ENCODE results near the gene SMTN. TPM values are rescaled to one million over a fixed set of nuclear protein-coding genes. Genes with fewer than 3 reads are reported as not detected.

Gene SMTN
- total and polyA plus RNA-seq, 10 of the 15 experiments (the other 5 are each of a cell fraction or from before 2014, with no cell fraction given) = 0.92 to 21.9 (median 4.8) TPM

DNA sequence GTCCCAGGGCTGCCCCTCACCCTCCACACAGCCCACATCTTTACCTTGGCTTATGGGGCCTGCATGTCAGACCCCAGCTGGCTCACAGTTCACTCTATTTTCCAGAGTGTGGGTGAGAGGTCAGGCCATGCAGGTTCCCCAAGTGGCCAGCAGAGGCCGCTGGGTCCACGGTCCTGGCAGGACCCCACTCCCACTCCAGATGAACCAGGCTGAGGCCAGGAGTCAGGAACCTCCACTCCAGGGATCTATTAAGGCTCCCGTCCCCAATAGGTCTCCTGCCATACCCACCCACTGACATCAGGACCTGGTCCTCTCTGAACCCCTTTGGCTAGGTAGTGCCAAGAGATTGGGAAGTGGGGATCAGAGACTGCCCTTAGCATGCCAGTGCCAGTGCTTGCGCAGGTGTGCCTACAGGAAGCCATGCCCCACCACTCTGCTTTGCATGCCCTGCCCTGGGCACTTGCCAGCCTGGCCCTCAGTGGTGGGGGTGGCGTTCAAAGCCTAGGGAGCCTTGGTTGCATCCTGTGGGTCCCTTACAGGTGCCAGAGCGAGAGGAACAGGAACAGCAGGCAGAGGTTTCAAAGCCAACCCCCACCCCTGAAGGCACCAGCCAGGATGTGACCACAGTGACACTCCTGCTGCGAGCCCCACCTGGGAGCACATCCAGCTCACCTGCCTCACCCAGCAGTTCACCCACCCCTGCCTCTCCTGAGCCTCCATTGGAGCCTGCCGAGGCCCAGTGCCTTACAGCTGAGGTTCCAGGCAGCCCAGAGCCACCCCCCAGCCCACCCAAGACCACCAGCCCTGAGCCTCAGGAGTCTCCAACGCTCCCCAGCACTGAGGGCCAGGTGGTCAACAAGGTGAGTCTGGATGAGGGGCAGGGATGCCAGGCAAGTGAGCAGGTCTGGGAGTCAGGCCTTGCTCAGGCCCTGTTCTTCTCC, 8.3 kb downstream of the SMTN start:
- Histone ChIP-seq H3K4me2 (ENCODE audit: control insufficient read depth, insufficient read depth) (no peak overlapping the region), H3K4me1 (ENCODE audit: control insufficient read depth, insufficient read depth, low read length) (peaks cover 3% of the 10 kb centered on the region), H3K27me3 (replicated peaks in 1 of 2; ENCODE audit: control insufficient read depth in 2 of 2, insufficient read depth in 2 of 2, low read length in 1 of 2) (no peaks in the 10 kb centered on the region), H2AFZ (ENCODE audit: control insufficient read depth, low read depth, low read length) (peak overlapping the region; percentile 17; the same call in 1 of the 2 replicates), H4K20me1 (ENCODE audit: control insufficient read depth, insufficient read depth) (no peaks in the 10 kb centered on the region), H3K9me3 (replicated peaks; ENCODE audit: control insufficient read depth, insufficient read depth, low read length) (no peaks in the 10 kb centered on the region), H3K4me3 (no peak overlapping the region), H3K79me2 (ENCODE audit: control insufficient read depth, insufficient read depth, low read length) (peaks cover 2% of the 10 kb centered on the region), H3K27ac (ENCODE audit: control insufficient read depth, insufficient read depth) (no peak overlapping the region), H3K36me3 (ENCODE audit: control insufficient read depth in 2 of 2, insufficient read depth in 2 of 2, low read length in 1 of 2) (peaks cover 0 to 10% of the 10 kb centered on the region in 2 experiments; a peak in 2 of 4 replicates), H3K9ac (ENCODE audit: control insufficient read depth, insufficient read depth, low read length) (no peak overlapping the region)
- SMC1A ChIA-PET (ENCODE audit: uncharacterized antibody, unreplicated experiment) = no interaction called here
- BruUV-seq (replicated peaks) = no TSS peak
- POLR2A ChIA-PET = no interaction called here
- in situ Hi-C loops (cut with MboI) = no loop called here
- CTCF ChIA-PET = interaction anchor here (0.6 to 1.7 kb wide), 5 partner anchors 170 to 494 kb away, joined by 3 to 5 read pairs (median 4); no protein-coding TSS in a partner anchor
- TF ChIP-seq SMC3 (IDR thresholded peaks at IDR 0.05; ENCODE audit: borderline replicate concordance, low read length) (peak; percentile 66; the same call in 1 of the 2 replicates), YY1 (IDR thresholded peaks at IDR 0.05; ENCODE audit: low read depth, low read length) (0 out of 2 replicates have a peak, but pooled peaks have one; percentile 34), RAD21 (IDR thresholded peaks at IDR 0.05; ENCODE audit: insufficient read depth, low read depth, low read length) (peak; percentile 69), NR2C1 (IDR thresholded peaks at IDR 0.05) (peak; percentile 48), FOXM1 (IDR thresholded peaks at IDR 0.05; ENCODE audit: low read depth, low read length) (no peak), ASH2L (IDR thresholded peaks at IDR 0.05; ENCODE audit: borderline replicate concordance, low read depth) (no peak), MXI1 (IDR thresholded peaks at IDR 0.05; ENCODE audit: low read depth, low read length) (no peak), RELA (IDR thresholded peaks at IDR 0.05; ENCODE audit: borderline replicate concordance, partially characterized antibody) (no peak), MYB (IDR thresholded peaks at IDR 0.05; ENCODE audit: borderline replicate concordance, low read depth, low read length) (no peak), SP1 (IDR thresholded peaks at IDR 0.05; ENCODE audit: low read depth, low read length) (no peak), EZH2 (IDR thresholded peaks at IDR 0.05; ENCODE audit: borderline replicate concordance, control insufficient read depth, low read depth, low read length) (no peak), IKZF1 (conservative IDR thresholded peaks at IDR 0.05) (0 out of 2 replicates have a peak, but pooled peaks have one; percentile 23), NR2F1 (conservative IDR thresholded peaks at IDR 0.05) (peak; percentile 79), MEF2A (IDR thresholded peaks at IDR 0.05; ENCODE audit: insufficient read depth, low read depth, low read length) (no peak), GABPA (IDR thresholded peaks at IDR 0.05; ENCODE audit: low read depth) (no peak), POLR2A (IDR thresholded peaks at IDR 0.05; ENCODE audit: low read depth, low read length) (no peak), SREBF2 (IDR thresholded peaks at IDR 0.05; ENCODE audit: low read length) (no peak), CBFB (IDR thresholded peaks at IDR 0.05; ENCODE audit: low read depth) (no peak), HDAC6 (IDR thresholded peaks at IDR 0.05; ENCODE audit: unreplicated experiment) (no peak)
- TF ChIP-seq, protein P1, sequence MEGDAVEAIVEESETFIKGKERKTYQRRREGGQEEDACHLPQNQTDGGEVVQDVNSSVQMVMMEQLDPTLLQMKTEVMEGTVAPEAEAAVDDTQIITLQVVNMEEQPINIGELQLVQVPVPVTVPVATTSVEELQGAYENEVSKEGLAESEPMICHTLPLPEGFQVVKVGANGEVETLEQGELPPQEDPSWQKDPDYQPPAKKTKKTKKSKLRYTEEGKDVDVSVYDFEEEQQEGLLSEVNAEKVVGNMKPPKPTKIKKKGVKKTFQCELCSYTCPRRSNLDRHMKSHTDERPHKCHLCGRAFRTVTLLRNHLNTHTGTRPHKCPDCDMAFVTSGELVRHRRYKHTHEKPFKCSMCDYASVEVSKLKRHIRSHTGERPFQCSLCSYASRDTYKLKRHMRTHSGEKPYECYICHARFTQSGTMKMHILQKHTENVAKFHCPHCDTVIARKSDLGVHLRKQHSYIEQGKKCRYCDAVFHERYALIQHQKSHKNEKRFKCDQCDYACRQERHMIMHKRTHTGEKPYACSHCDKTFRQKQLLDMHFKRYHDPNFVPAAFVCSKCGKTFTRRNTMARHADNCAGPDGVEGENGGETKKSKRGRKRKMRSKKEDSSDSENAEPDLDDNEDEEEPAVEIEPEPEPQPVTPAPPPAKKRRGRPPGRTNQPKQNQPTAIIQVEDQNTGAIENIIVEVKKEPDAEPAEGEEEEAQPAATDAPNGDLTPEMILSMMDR (IDR thresholded peaks at IDR 0.05 in 2 of 3, conservative IDR thresholded peaks at IDR 0.05 in 1 of 3; ENCODE audit: control insufficient read depth in 2 of 3, extremely low read depth in 1 of 3, insufficient read depth in 1 of 3, low read depth in 3 of 3, low read length in 3 of 3) = peak; percentile 81 to 89 (median 87)
- TF ChIP-seq, protein P2, sequence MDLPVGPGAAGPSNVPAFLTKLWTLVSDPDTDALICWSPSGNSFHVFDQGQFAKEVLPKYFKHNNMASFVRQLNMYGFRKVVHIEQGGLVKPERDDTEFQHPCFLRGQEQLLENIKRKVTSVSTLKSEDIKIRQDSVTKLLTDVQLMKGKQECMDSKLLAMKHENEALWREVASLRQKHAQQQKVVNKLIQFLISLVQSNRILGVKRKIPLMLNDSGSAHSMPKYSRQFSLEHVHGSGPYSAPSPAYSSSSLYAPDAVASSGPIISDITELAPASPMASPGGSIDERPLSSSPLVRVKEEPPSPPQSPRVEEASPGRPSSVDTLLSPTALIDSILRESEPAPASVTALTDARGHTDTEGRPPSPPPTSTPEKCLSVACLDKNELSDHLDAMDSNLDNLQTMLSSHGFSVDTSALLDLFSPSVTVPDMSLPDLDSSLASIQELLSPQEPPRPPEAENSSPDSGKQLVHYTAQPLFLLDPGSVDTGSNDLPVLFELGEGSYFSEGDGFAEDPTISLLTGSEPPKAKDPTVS (IDR thresholded peaks at IDR 0.05; ENCODE audit: low read depth, low read length) = no peak
- intact Hi-C loops (cut with micrococcal nuclease; ENCODE audit: unreplicated experiment) = loop anchor here (1.0 to 10.0 kb wide), 5 partner anchors 60 to 455 kb away; partner anchors contain the start of genes PIK3IP1 and SLC35E4
- ATAC-seq (peak; percentile 15; the same call in 1 of the 3 replicates), FAIRE-seq (no peak), DNase-seq (ENCODE audit: low read depth, low spot score) (no peak)
- WGBS (ENCODE audit: insufficient coverage, insufficient replicate concordance, low lambda C conversion rate, missing lambda C conversion rate) = 22% methylated on average over 9 of the region's 9 CpGs
- RAD21 ChIA-PET (ENCODE audit: unreplicated experiment) = interaction anchor here (1.1 kb wide), 1 partner anchor 141 kb away, joined by 3 read pairs; no protein-coding TSS in a partner anchor
